Erythroblast (primary cell): ENCODE measurements around the gene SPATA45.

ENCODE experiments used
- GATA1 ChIP-seq: IDR thresholded peaks from 2 replicates; pipeline ENCODE4 v1.6.1; 2011; ENCODE audit warnings: low read depth, mild to moderate bottlenecking, control low read depth, low read length, moderate library complexity
- POLR2A ChIP-seq: IDR thresholded peaks from 2 replicates; pipeline ENCODE4 v1.6.1; 2011; ENCODE audit warnings: mild to moderate bottlenecking, low read length

GRCh38 chr1:212792396-212792908 lies 55.0 kb downstream of the SPATA45 start:
- TF ChIP-seq POLR2A: no peak
- no peak for TF ChIP-seq GATA1
